ENCODE measurements around the gene EPHA7.

EPHA7 gene

GRCh38 chr6:93238632-93239031, 180.7 kb downstream of the EPHA7 start:
- no peak for DNase-seq

DNA sequence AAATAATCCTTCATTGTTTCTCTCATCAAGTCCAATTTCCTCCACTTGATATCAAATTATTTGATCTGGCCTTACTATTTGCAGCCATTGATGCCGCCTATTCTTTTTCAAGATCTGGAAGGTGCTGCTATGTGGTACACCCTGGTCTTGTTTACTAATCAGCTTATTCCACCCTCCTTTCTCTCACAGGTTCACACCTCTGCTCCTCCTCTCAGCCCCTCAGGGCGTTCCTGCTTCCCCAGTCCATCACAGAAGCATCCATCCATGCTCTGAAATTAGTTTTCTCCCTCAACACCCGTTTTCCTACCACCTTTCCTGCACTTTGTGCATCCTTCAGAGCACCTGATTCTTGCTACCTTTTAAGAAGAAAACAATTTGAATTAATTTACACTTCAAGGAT, 183.6 kb downstream of the EPHA7 start:
- DNase-seq = no peak

DNA sequence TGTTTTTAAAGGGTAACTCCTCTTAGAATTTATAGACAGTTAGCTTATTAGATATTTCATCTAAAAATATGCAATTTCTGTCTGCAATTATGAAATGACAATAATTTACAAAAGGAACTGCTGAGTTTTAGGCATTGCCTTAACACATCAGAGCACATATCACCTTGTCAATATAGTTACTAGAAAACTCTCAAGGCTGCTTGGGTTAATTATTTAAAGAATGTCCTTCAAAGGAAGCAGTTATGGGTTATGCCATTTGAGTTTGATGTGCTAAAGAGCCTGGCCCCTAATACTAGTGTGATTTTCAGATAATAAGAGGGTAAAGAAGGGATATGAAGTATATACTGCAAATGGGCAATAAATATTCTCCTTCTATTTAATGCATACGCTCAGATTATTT, 192.5 kb downstream of the EPHA7 start:
- DNase-seq = no peak

GRCh38 chr6:93222071-93222851, 197.1 kb downstream of the EPHA7 start:
- DNase-seq = no peak

DNA sequence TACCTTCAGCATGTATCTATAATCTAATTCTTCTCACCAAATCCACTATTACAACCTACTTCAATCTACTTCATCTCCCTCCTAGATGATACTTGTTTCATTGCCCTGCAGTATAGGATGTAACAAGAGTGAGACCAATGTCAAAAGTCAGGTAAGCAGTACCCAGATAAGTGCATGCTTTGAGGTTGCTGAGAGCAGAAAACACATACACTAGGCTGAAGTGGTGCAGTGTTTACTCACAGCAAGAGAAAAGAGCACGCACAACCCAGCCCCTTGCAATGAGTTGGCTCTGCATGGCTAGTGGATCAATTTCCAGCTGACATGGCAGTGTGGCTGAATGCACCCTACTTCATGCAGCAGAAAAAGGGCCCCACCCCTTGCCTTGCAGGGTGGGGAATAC, 199.9 kb downstream of the EPHA7 start:
- no peak for DNase-seq

- no peak for DNase-seq
Observed at GRCh38 chr6:93218096-93218495, 201.3 kb downstream of the EPHA7 start.

DNA sequence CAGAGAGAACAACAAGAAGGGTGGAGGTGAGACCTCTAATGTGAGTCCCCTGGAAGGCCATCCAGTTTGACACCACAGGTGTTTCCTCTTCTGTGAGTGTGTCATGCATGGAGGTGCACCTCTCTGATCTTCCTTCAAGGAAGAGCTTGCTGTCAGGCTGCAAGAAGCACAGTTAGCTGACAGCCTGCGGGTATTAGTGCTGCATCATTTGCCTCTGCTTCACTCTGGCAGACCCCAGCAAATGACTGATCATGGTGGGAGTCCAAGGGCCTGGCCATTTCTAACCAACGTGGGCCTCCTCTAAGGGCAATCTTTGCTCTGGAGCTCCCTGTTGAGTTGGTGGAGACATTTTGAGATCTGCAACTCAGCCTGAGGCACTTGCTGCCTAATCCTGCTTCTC, 206.3 kb downstream of the EPHA7 start:
- no peak for DNase-seq

DNA sequence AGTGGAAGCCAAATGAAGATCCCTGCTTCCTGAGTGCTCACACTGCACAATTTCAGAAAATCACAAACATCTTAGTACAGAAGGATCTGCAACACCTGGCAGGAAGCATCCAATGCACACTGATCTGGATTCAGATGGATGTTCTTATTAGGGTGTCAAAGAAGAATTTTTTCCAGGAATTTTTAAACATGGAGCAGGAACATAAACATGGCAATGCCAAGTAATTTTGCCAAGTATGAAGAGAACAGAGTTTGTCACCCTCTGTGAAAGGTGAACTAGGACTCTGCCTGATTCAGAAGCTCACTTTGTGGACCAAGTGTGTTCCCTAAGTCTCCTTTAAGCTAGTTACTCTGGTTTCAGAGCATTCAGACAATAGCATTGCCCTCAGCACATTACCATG, 208.5 kb downstream of the EPHA7 start:
- DNase-seq = no peak

DNA sequence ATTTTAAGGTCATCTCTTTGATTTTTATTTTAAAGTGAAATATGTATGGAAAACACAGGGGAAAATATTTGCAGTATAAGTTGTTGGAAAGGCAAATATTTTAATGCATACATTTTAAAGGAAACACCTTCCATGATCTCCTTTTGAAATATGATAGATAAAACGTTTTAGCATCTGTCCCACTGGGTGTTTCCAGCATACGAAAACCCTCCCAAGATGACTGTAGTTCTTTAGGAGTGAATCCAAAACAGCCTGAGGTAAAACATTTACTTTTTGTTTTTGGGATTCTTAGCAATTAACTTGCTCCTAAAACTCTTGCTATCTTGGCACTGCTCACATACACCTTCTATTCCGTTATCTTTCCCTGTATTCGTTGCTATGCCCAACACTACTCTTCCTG, 210.0 kb downstream of the EPHA7 start:
- no peak for DNase-seq

GRCh38 chr6:93196406-93196970, 222.9 kb downstream of the EPHA7 start:
- DNase-seq = no peak

DNA sequence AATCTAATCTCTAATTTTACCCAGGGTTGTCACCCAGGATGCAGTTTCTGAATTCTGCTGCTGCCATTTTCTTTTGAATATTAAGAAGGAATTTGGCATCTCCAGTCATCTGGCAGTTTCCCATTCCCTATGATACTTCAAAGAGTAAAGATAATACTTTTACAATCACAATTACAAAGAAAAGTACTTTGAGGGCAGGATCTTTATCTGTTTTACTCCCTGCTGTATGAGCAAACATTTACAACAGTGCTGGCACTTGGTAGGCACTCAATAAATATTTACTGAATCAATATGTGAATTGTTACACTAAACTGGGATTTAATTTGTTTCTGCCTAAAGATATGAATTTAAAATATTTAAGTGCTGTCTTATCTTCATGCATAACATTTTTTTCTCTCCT, 224.9 kb downstream of the EPHA7 start:
- no peak for DNase-seq

DNA sequence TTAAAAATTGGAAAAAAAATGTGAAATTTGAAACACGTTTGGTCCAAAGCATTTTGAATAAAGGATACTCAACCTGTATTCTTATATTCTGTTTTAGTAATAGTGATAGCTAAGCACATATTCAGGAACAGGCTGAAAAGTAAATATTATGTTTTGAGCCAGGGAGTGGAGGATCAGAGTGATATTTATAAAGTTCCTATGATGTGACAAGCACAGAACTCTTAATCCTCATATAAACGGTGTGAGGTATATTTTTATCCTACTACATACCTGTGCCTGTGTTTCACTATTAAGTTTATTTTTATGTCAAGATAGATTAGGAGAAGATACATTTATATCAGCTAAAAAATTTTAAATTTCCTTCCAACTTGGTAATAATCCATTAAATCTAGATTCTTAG, 225.5 kb downstream of the EPHA7 start:
- no peak for DNase-seq

Measured in CD4-positive, alpha-beta T cell treated with Interleukin-10 for 1 hour (primary cell).